Gastrocnemius medialis (tissue), 4 donors: ENCODE data around the gene METTL16.

Experiments
- CTCF ChIP-seq, 5 experiments: fragments of 450-650 bp in 3 of 5; fragments of 200-600 bp in 2 of 5; sonication (generic) in 2 of 5; IDR thresholded peaks in 4 of 5; conservative IDR thresholded peaks in 1 of 5; 1 replicate in 4 of 5; 2 replicates in 1 of 5; pipeline ENCODE4 v1.5.1; 2016 to 2019; ENCODE audit warnings: antibody characterized with exemption in 5 of 5, mild to moderate bottlenecking in 3 of 5, moderate library complexity in 3 of 5
- POLR2A ChIP-seq, 2 donors: fragments of 450-650 bp; IDR thresholded peaks; one replicate each; pipeline ENCODE4 v1.6.1; 2017; ENCODE audit warnings: antibody characterized with exemption in 2 of 2, mild to moderate bottlenecking in 2 of 2, moderate library complexity in 2 of 2

DNA sequence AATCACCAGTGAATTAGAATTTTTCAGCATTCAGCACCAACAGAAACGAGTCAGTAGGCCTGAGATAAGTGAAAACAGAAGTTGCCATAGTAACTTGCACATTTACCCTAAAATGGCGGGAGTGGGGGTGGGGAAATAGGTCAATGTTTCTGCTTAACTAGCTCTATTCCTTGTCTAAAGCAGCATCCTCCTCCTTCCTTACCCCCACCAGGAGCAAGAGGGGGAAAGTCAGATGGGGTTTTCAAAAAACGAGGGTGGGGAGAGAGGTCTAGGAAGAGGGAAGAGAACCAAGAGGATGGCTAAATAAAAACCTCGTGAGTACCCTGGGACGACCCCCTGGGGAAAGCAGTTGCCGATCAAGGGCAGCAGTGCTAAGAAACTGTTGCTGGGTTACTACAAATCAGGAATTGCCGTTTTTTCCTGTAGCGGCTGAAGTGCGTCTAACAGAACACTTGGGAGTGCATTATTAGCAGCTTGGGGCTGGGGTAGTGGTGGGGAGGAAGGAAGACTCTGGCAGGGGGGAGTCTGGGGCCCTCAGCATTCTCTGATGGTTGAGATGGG is 76.4 kb downstream of the METTL16 start:
- TF ChIP-seq POLR2A (IDR thresholded peaks at IDR 0.05) (no peak), CTCF (IDR thresholded peaks at IDR 0.05 in 4 of 5, conservative IDR thresholded peaks at IDR 0.05 in 1 of 5) (no peak)
